NCI-H1092 (cell line): ENCODE measurements around the gene PDCD2.
"Not testable (repeated sequence)": the region's sequence is repeated elsewhere in the genome, so short reads cannot be mapped to it uniquely, and the experiment has no call there.

Source experiments
- DNase-seq: peaks from one replicate; lab custom pipeline; 2025; lab: John Stamatoyannopoulos, UW

Gene PDCD2

DNA sequence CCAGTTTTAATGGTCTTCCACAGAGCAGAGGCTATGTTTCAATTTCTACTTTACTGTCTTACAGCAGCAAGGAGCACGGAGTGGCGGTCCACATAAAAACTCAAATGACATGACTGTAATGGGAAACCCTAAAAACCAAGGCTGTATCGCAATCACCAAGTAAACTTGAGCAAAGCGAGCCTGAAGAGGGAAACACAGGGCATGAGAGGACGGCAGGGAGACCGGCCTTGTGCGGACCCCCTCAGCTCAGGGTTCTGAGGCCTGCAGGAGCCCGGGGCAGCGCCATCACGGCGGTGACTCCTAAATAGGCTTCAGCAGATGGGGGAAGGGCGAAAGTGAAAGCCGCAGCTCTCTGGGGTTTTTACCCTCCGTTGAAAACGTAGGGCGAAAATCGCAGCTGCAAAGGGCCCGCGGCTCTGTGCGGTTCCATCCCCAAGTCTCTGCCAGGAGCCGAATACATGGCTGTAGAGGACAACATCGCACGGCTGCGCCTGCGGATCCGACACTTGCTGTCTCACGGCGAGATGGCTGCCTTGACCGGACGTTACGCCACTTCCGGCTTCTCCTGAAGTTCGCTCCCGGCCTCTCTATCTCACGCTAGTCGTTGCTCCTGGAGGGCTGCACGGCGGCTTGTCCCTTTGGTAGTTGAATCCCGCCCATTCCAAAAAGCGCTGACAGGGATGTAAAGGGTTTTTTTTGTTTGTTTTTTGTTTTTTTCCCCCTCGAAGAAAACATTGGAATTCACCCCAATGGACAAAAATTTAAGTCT is 31.5 kb downstream of the PDCD2 start, which contains the start of gene PSMB1:
TSS of gene PSMB1 (minus strand) at position 543 of the 769 bp plus-strand sequence. CDS start at position 478, 65 bp downstream.
- peak; percentile 98 for DNase-seq

DNA sequence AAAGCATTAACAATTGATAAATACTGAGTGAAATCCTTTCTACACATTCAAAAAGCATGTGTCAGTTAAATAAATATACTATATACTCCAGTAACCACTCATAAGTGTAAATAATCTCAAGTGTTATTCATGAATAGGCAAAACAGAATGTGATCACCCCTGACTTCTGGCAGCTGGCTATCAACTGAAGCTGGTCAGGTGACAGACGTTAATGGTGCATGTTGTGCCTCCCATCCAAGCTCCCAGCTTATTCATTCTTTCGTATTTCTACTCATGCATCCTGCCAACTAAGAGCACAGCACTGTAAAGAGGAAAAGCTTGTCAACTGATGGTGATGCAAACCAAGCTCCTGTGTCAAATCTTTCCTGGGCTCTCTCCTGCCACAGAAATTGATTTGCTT is 39.0 kb downstream of the PDCD2 start:
- DNase-seq = peak; percentile 64

DNA sequence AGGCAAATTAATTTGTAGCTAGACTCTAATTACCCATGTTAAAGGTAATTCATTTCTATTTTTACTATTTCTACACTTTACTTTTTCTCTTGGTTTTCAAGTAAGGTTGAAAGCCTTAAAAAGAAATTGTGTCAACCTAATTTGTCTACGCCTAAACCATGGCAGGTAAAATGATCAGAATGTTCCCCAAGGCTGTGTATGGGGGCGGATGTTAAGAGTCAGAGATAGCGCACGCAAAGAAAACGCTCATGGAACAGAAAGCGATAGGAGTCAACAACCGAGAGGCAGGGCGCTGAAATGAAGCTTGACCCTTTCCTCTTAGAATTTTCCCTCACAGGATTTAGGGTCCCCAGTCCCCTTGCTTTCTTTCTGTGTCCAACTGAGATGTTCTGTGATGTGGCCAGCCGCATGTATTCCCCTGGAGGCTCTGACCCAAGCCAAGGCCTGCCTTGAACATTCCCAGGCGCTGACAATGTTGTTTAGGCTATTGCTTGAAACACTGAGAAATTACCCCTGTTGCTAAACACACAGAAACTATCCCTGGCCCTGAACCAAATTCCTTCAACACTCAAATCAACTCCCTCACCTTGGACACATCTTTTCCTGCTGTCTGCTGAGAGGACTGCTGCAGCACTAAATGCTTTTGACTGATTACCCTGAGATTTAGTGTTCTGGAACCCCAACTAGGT is 42.3 kb downstream of the PDCD2 start:
- DNase-seq = no peak

DNA sequence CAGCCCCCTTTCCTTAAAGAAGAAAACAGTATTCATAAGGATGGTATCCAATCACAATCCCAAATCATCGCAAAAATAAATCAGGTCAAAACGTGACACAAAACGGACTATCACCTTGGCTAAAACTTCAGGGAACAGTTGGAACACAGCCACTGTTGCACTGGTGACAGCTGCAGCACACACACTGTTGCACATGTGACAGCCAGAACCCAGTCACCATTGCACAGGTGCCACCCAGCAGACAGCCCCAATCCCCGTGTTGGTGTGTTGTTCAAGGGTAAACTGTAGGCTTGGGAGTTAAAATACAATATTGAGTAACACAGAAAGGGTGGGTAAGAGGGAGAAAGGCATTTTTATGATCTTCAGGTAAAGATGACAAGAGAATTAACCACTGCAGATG is 47.1 kb downstream of the PDCD2 start:
- DNase-seq = no peak

DNA sequence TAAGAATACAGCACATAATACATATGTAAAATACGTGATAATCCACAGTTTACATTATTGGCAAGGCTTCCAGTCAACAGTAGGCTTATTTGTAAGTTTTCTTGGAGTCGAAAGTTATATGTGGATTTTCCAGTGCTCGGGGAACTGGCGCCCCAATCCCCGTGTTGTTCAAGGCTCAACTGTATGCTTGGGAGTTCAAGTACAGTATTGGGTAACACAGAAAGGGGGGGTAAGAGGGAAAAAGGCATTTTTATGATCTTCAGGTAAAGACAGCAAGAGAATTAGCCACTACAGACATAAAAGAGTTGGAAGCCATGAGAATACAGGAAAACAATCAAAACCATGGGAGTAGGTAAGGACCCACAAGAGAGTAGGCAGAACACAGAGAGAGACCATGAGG is 47.8 kb downstream of the PDCD2 start:
- DNase-seq = no peak

DNA sequence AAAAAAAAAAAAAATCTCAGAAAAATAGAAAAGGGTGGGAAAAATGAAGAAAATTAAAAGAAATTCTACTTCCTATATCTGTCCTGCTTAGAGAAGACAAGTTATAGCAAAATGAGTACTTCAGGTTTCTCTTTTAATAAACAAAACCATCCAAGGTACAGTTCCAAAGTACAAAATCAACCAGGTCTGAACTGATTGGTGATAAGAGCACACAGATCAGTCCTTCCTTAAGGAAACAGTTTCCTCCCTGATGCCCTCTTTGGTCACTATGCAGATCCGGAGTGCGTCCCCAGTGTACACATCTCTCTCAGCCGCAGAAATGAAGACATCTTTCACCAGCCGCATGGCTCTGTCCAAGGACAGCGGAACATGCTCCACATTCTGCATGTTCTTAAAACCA is 49.4 kb downstream of the PDCD2 start:
- no peak for DNase-seq

DNA sequence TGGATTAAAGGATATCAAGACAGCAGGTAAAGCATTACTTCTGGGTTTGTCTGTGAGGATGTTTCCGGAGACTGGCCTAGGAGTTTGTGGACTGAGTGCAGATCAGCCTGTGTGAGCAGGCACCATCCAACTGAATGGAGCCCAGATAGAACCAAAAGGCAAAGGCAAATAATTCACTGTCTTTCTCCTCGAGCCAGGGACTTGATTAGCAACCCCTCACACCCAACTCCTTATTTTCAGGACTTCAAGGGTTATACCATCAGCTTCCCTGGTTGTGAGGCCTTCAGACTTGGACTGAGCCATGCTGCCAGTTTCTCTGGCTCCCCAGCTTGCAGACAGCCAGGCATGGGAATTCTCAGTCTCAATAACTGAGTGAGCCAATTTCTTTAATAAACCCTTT is 50.6 kb downstream of the PDCD2 start:
- no peak for DNase-seq

DNA sequence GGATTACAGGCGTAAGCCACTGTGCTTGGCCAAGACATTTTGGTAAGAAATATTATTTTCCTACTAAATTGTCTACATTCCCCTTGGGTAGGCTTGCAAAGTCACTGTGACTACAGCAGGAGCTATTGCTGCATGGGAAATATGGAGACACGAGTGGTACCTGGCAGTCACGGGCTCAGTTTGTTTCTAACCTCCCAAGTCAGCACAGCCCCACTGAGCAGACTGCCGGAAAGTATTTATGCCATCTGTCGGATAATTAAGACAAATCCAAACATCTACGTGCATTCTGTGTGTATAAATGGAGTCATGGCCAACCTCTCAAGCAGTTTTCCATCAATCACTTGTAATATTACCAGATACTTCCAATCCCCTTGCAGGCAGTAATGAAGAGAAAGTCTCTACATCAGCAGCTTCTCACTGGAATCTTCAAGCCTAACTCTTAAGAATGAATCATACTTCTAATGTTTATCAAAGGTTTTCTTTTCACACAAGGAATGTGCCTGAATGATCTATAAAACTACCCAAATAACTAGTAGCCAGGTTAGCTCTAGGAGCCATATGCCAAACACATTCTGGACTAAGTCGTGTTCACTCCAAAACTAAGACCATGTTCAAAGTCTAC is 51.5 kb downstream of the PDCD2 start:
- DNase-seq = no peak

DNA sequence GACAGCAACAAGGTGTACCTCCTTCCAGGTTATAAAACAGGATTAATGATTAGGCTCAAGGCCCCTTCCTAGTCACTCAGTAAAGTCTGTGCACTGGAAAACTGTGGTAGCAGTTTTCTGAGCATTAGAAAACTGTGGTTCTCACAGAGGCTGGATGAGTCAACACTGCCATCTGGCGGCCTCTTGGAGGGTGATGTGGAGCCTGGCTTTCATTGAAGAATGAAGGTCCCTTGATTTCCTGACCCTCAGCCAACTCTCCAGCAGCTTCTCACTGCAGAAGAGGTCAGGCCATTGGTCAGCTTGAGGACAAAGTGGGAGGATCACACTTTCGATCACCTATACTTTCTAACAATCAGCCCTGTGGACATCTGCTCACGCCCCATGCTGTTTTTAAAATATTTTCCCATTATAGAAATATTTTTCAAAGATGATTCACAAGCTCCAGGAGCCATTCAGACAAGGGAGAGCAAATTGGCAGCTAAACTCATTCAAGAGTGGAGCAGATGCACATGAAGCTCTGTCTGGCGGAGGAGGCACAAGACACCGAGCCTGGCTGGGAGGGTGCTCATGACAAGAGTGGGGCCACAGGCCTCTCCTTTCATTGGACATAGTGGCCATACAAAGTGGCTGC is 54.5 kb downstream of the PDCD2 start:
- DNase-seq = peak; percentile 87

DNA sequence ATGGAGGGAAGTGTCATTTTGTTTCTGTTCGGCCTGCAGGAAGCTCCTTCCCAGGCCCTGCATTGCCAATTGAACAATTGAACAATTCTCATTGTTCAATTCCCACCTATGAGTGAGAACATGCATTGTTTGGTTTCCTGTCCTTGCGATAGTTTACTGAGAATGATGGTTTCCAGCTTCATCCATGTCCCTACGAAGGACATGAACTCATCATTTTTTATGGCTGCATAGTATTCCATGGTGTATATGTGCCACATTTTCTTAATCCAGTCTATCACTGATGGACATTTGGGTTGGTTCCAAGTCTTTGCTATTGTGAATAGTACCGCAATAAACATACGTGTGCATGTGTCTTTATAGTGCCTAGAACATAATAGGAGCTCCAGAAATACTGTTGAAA is 56.4 kb downstream of the PDCD2 start:
- DNase-seq = not testable (repeated sequence)

DNA sequence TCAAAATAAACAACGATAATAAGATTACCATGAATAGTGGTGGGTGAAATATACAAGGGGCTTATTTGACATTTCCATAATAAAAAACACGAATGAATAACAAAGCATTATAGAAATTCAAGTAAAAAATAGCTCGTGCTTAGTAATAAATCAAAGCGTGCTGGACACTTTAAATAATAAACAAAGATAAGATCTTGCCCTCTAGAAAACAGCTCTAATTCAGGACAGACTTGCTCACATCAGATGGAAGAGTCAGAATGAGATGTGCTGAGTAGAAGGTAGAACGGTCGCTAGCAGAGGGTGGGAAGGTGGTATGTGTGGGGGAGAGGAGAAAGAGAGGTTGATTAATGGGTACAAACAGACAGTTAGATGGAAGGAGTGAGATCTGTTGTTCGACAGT is 58.6 kb downstream of the PDCD2 start:
- DNase-seq = no peak
